GM12873 (cell line): ENCODE results near the gene SPECC1.

Experiments
- CTCF ChIP-seq: IDR thresholded peaks from 2 replicates; pipeline ENCODE4 v1.5.1; 2012; ENCODE audit warnings: low read depth, mild to moderate bottlenecking, moderate library complexity, low read length, control low read depth; ENCODE audit not compliant: insufficient read depth; ENCODE audit errors: missing control alignments

SPECC1 gene

GRCh38 chr17:20254541-20254940 lies 245.4 kb downstream of the SPECC1 start:
- TF ChIP-seq CTCF, result no peak

GRCh38 chr17:20256144-20256543 lies 247.0 kb downstream of the SPECC1 start:
- TF ChIP-seq CTCF, result no peak

GRCh38 chr17:20257008-20257407 lies 247.8 kb downstream of the SPECC1 start:
- TF ChIP-seq CTCF, result no peak

GRCh38 chr17:20257798-20258197 lies 248.6 kb downstream of the SPECC1 start:
- no peak for TF ChIP-seq CTCF

GRCh38 chr17:20259668-20260067 lies 250.5 kb downstream of the SPECC1 start:
- TF ChIP-seq CTCF, result no peak

- TF ChIP-seq CTCF, result no peak
Measured at GRCh38 chr17:20260268-20260667, 251.1 kb downstream of the SPECC1 start.

- no peak for TF ChIP-seq CTCF
Measured at GRCh38 chr17:20262226-20263114, 253.3 kb downstream of the SPECC1 start.
